Activated CD8-positive, alpha-beta memory T cell treated with anti-CD3 and anti-CD28 coated beads, Interleukin-2, amount 50 U/mL, for 4 hours (primary cell): ENCODE results near the gene RAB14.
A peak's percentile ranks its signal among the peaks of the same experiment; 100 is the strongest.

Experiments used
- DNase-seq: peaks from one replicate; pipeline ENCODE4 v3.0.0-alpha.2; 2020

The RAB14 gene

GRCh38 chr9:121201738-121202533, at the start of gene RAB14:
TSS of gene RAB14 (minus strand) at chr9:121201869. CDS start at chr9:121193412, 8,457 bp downstream.
- peak; percentile 100 for DNase-seq

- no peak for DNase-seq
These were observed 47.9 kb upstream of the RAB14 start for GRCh38 chr9:121249563-121249962.

GRCh38 chr9:121246821-121247561, 45.3 kb upstream of the RAB14 start:
- no peak for DNase-seq

GRCh38 chr9:121242959-121243346, 41.3 kb upstream of the RAB14 start:
- no peak for DNase-seq

GRCh38 chr9:121242219-121242958, 40.7 kb upstream of the RAB14 start:
- no peak for DNase-seq

GRCh38 chr9:121240472-121241135, 38.9 kb upstream of the RAB14 start:
- no peak for DNase-seq

GRCh38 chr9:121239851-121240250, 38.2 kb upstream of the RAB14 start:
- DNase-seq = no peak

GRCh38 chr9:121239071-121239470, 37.4 kb upstream of the RAB14 start:
- no peak for DNase-seq

- DNase-seq = no peak
These were observed 36.2 kb upstream of the RAB14 start for GRCh38 chr9:121237916-121238315.

GRCh38 chr9:121235512-121235911, 33.8 kb upstream of the RAB14 start:
- no peak for DNase-seq

- no peak for DNase-seq
These were observed 33.1 kb upstream of the RAB14 start for GRCh38 chr9:121234832-121235161.

- DNase-seq = no peak
These were observed 32.5 kb upstream of the RAB14 start for GRCh38 chr9:121233906-121234831.

GRCh38 chr9:121232251-121232650, 30.6 kb upstream of the RAB14 start:
- no peak for DNase-seq

- DNase-seq = no peak
These were observed 28.6 kb upstream of the RAB14 start for GRCh38 chr9:121230256-121230655.

- DNase-seq = no peak
These were observed 26.2 kb upstream of the RAB14 start for GRCh38 chr9:121227862-121228261.

GRCh38 chr9:121226175-121226574, 24.5 kb upstream of the RAB14 start:
- DNase-seq = no peak

GRCh38 chr9:121225240-121225639, 23.6 kb upstream of the RAB14 start:
- no peak for DNase-seq

- no peak for DNase-seq
These were observed 21.0 kb upstream of the RAB14 start for GRCh38 chr9:121222524-121223171.

- no peak for DNase-seq
These were observed 20.0 kb upstream of the RAB14 start for GRCh38 chr9:121221664-121222055.

GRCh38 chr9:121220996-121221663, 19.5 kb upstream of the RAB14 start:
- no peak for DNase-seq

GRCh38 chr9:121219530-121219929, 17.9 kb upstream of the RAB14 start:
- DNase-seq = no peak
